Heart right ventricle (tissue), 16 donors: ENCODE measurements around the gene SH3RF3. TPM values are rescaled to one million over a fixed set of nuclear protein-coding genes. Genes with fewer than 3 reads are reported as not detected.

Experiments used
- ATAC-seq, 8 donors: fragments of 200-7000 bp; cut with Tn5 transposase; one replicate each; pipeline ENCODE4 v1.9.1; 2020; ENCODE audit warnings: mild to moderate bottlenecking in 8 of 8, moderate library complexity in 8 of 8, moderate number of reproducible peaks in 1 of 8
- DNase-seq, 2 donors: peaks; one replicate each; pipeline ENCODE4 v3.0.0-alpha.2; 2020
- H3K27ac ChIP-seq, 10 donors: fragments of 200-600 bp; sonication (generic) in 2 of 10; one replicate each; pipeline versions ENCODE4 v1.5.0 to v1.8.0; 2020 to 2022; ENCODE audit warnings: mild to moderate bottlenecking in 3 of 10
- H3K27me3 ChIP-seq, 7 donors: fragments of 200-600 bp; one replicate each; pipeline ENCODE4 v1.8.0; 2021 to 2022; ENCODE audit warnings: mild to moderate bottlenecking in 2 of 7
- H3K36me3 ChIP-seq, 9 donors: fragments of 200-600 bp; sonication (generic) in 1 of 9; one replicate each; pipeline versions ENCODE4 v1.5.0 to v1.8.0; 2020 to 2022; ENCODE audit warnings: mild to moderate bottlenecking in 2 of 9
- H3K4me1 ChIP-seq, 9 donors: fragments of 200-600 bp; sonication (generic) in 1 of 9; one replicate each; pipeline versions ENCODE4 v1.5.0 to v1.8.0; 2020 to 2022; ENCODE audit warnings: mild to moderate bottlenecking in 4 of 9
- H3K4me3 ChIP-seq, 10 donors: fragments of 200-600 bp; sonication (generic) in 2 of 10; one replicate each; pipeline versions ENCODE4 v1.5.0 to v1.8.0; 2020 to 2022; ENCODE audit warnings: mild to moderate bottlenecking in 7 of 10, moderate library complexity in 2 of 10
- H3K9me3 ChIP-seq, 11 donors: fragments of 200-600 bp in 10 of 11; sonication (generic) in 2 of 11; one replicate each; pipeline versions ENCODE4 v1.5.0 to v1.8.0; 2013 to 2022; ENCODE audit warnings: mild to moderate bottlenecking in 2 of 11, control low read depth in 1 of 11, moderate library complexity in 1 of 11
- CTCF ChIP-seq, 9 donors: fragments of 200-600 bp; sonication (generic) in 2 of 9; IDR thresholded peaks; one replicate each; pipeline versions ENCODE4 v1.5.0 to v1.8.0; 2021 to 2022; ENCODE audit warnings: antibody characterized with exemption in 9 of 9, mild to moderate bottlenecking in 5 of 9, moderate library complexity in 1 of 9
- WGBS, 2 donors: extraction: QIAGEN DNeasy Blood & Tissue Kit; methylation state at CpG; one replicate each; pipeline ENCODE4 v1.1.7; 2013; ENCODE audit warnings: inconsistent platforms in 1 of 2; 5-methylcytosine and 5-hydroxymethylcytosine counted together
- intact Hi-C, 10 donors: fragments of 100-400 bp; cut with DNase I; formaldehyde crosslinking; loops; one replicate each; pipeline versions ENCODE4 v1.11.1 to v1.14.2; 2022
- polyA plus RNA-seq, 2 donors: library from polyadenylated mRNA; stranded (reverse); fragments of 200-250 nt; gene quantifications; one replicate each; pipeline ENCODE4 v1.2.3, GENCODE V29; 2013
- total RNA-seq, 10 donors: library from RNA; stranded (reverse); fragmentation: NEBNext Ultra II Directional in 3 of 10; extraction: Animal tissue kit (Norgen Biotek cat#: 25700) in 3 of 10; gene quantifications; one replicate each; pipeline versions ENCODE4 v1.2.1 to v1.2.4, GENCODE V29; 2021 to 2023
- donor health status: Arrhythmogenic right ventricular cardiomyopathy.
- donor health status: ischemic (EF 13 %, LVEDD 7.1; RV severe dilation, severe dysfunction).
- donor health status: healthy with polysubstance abuse.
- donor health status: DM: no; HTN: yes; CAD: no.
- donor health status: DM: no; HTN: no; CAD: no.
- donor health status: ischemic (EF 25% LVEDD 6.9; RV normal size, moderate dysfunction).
- donor health status: ischemic (EF 25% LVEDD 5.7; RV mildly dilated, moderate dysfunction).
- donor health status: healthy.
- donor health status: DM: yes; HTN: yes; CAD: no.
- donor health status: Ischemic cardiomyopathy.
- donor health status: ischemic (EF 35%, LVEDD 5.7; RV mildly dilated, moderate dysfunction).
- donor health status: nonischemic (EF 11% LVEDD 7.7; RV severe dilation, severe dysfunction).
- donor health status: DM: yes; HTN: yes; CAD: no.
- donor health status: PGD.
- donor health status: ischemic (EF 29% LVEDD 5.4; RV normal size, mild dysfunction).
- donor health status: nonischemic (EF 23%, LVEDD 6.1; RV moderate dilation, normal function).

SH3RF3 gene
- total and polyA plus RNA-seq, 12 donors: 5.0 to 11.5 (median 8.6) TPM

GRCh38 chr2:109343460-109343859 is 214.5 kb downstream of the SH3RF3 start:
- TF ChIP-seq CTCF (IDR thresholded peaks at IDR 0.05): no peak
- DNase-seq: no peak
- Histone ChIP-seq H3K4me1 (peaks cover 0 to 20% (median 2%) of the 10 kb centered on the region in 9 donors), H3K27ac (no peak overlapping the region), H3K27me3 (no peaks in the 10 kb centered on the region), H3K9me3 (no peaks in the 10 kb centered on the region), H3K4me3 (no peak overlapping the region), H3K36me3 (no peaks in the 10 kb centered on the region)
- no peak for ATAC-seq
- intact Hi-C loops: no loop called here
- 97 to 98% methylated on average over 5 of the region's 5 CpGs for WGBS, 2 donors

- TF ChIP-seq CTCF (IDR thresholded peaks at IDR 0.05): no peak
- H3K36me3 ChIP-seq: no peaks in the 10 kb centered on the region
- H3K4me3 ChIP-seq: no peak overlapping the region
- intact Hi-C loops: no loop called here
- no peak for ATAC-seq
- H3K27me3 ChIP-seq: no peaks in the 10 kb centered on the region
- H3K9me3 ChIP-seq: no peaks in the 10 kb centered on the region
- H3K27ac ChIP-seq: no peak overlapping the region
- no peak for DNase-seq
- peaks cover 8 to 26% (median 11%) of the 10 kb centered on the region in 9 donors for H3K4me1 ChIP-seq
- 97 to 98% methylated on average over 9 of the region's 9 CpGs for WGBS, 2 donors
Measured at GRCh38 chr2:109344270-109344805, 215.3 kb downstream of the SH3RF3 start.

- DNase-seq (no peak), ATAC-seq (no peak)
Measured at GRCh38 chr2:109345091-109345490, 216.1 kb downstream of the SH3RF3 start.

More at GRCh38 chr2:109345091-109345490, 216.1 kb downstream of the SH3RF3 start:
- no peaks in the 10 kb centered on the region for H3K9me3 ChIP-seq
- H3K4me1 ChIP-seq: peaks cover 13 to 26% (median 19%) of the 10 kb centered on the region in 9 donors
- no peak overlapping the region for H3K27ac ChIP-seq
- no peaks in the 10 kb centered on the region for H3K27me3 ChIP-seq
- intact Hi-C loops: loop anchor here in 3 of 10 donors (5.0 kb wide), 2 partner anchors 37 to 162 kb away; no protein-coding TSS in a partner anchor
- no peak for TF ChIP-seq CTCF (IDR thresholded peaks at IDR 0.05)
- no peaks in the 10 kb centered on the region for H3K36me3 ChIP-seq
- 92 to 94% methylated on average over 10 of the region's 10 CpGs for WGBS, 2 donors
- no peak overlapping the region for H3K4me3 ChIP-seq
